Brain pericyte (primary cell): ENCODE measurements around the gene MEX3C.

Experiments
- DNase-seq: peaks from one replicate; pipeline ENCODE4 v3.0.0-alpha.2; 2012; ENCODE audit warnings: low read depth, low spot score

Gene MEX3C

GRCh38 chr18:51191128-51191717 lies 6.3 kb downstream of the MEX3C start:
- no peak for DNase-seq

GRCh38 chr18:51190000-51190399 lies 7.5 kb downstream of the MEX3C start:
- DNase-seq = no peak

GRCh38 chr18:51188024-51188701 lies 9.3 kb downstream of the MEX3C start:
- no peak for DNase-seq

- DNase-seq = no peak
These were observed 12.4 kb downstream of the MEX3C start for GRCh38 chr18:51185075-51185474.

GRCh38 chr18:51184091-51184457 lies 13.4 kb downstream of the MEX3C start:
- no peak for DNase-seq

GRCh38 chr18:51183372-51184090 lies 13.9 kb downstream of the MEX3C start:
- DNase-seq = no peak

- no peak for DNase-seq
These were observed 14.7 kb downstream of the MEX3C start for GRCh38 chr18:51182824-51183223.

GRCh38 chr18:51171625-51172259 lies 25.7 kb downstream of the MEX3C start:
- no peak for DNase-seq

GRCh38 chr18:51171223-51171622 lies 26.3 kb downstream of the MEX3C start:
- DNase-seq = no peak

- DNase-seq = no peak
These were observed 26.8 kb downstream of the MEX3C start for GRCh38 chr18:51170664-51171063.

- DNase-seq = no peak
These were observed 27.8 kb downstream of the MEX3C start for GRCh38 chr18:51169731-51170130.

- DNase-seq = no peak
These were observed 28.4 kb downstream of the MEX3C start for GRCh38 chr18:51168960-51169662.

- no peak for DNase-seq
These were observed 29.3 kb downstream of the MEX3C start for GRCh38 chr18:51168026-51168742.

GRCh38 chr18:51165296-51165695 lies 32.2 kb downstream of the MEX3C start:
- DNase-seq = no peak

GRCh38 chr18:51164761-51165281 lies 32.7 kb downstream of the MEX3C start:
- DNase-seq = no peak

GRCh38 chr18:51164342-51164741 lies 33.1 kb downstream of the MEX3C start:
- DNase-seq = no peak

GRCh38 chr18:51163543-51163942 lies 33.9 kb downstream of the MEX3C start:
- DNase-seq = no peak

GRCh38 chr18:51162617-51163016 lies 34.9 kb downstream of the MEX3C start:
- DNase-seq = no peak

GRCh38 chr18:51160646-51161045 lies 36.8 kb downstream of the MEX3C start:
- no peak for DNase-seq

- no peak for DNase-seq
These were observed 40.3 kb downstream of the MEX3C start for GRCh38 chr18:51157215-51157614.
